ENCODE results near the gene ADAMTSL4. TPM values are rescaled to one million over a fixed set of nuclear protein-coding genes. Genes with fewer than 3 reads are reported as not detected.

ADAMTSL4 gene
- polyA plus RNA-seq (ENCODE audit: insufficient read depth in 1 of 5, insufficient read length in 5 of 5, low replicate concordance in 1 of 5): 10 to 100 TPM; 12.4 to 24.2 (median 20.6) TPM
- long read RNA-seq, donor 1, full-length matches to known transcripts: 1 of 1 reads
- long read RNA-seq, donor 1, partial matches to known transcripts: 0 of 1 reads
- long read RNA-seq, donor 1, other reads (novel, unspliced or antisense): 0 of 1 reads
- long read RNA-seq, donor 2, partial matches to known transcripts: 0 of 3 reads
- long read RNA-seq, donor 2, other reads (novel, unspliced or antisense): 0 of 3 reads
- long read RNA-seq, donor 3: 0 reads
- long read RNA-seq, donor 4, full-length matches to known transcripts: 2 of 2 reads
- long read RNA-seq, donor 4, partial matches to known transcripts: 0 of 2 reads
- long read RNA-seq, donor 4, other reads (novel, unspliced or antisense): 0 of 2 reads
- long read RNA-seq, donor 5, partial matches to known transcripts: 0 of 1 reads
- long read RNA-seq, donor 5, other reads (novel, unspliced or antisense): 0 of 1 reads
- long read RNA-seq, donor 6, full-length matches to known transcripts: 1 of 1 reads
- long read RNA-seq, donor 6, partial matches to known transcripts: 0 of 1 reads
- long read RNA-seq, donor 6, other reads (novel, unspliced or antisense): 0 of 1 reads
- long read RNA-seq, donor 7, full-length matches to known transcripts: 1 of 1 reads
- long read RNA-seq, donor 7, partial matches to known transcripts: 0 of 1 reads
- long read RNA-seq, donor 7, other reads (novel, unspliced or antisense): 0 of 1 reads
- long read RNA-seq, donor 8: 0 reads

GRCh38 chr1:150548632-150549495 is at the start of gene ADAMTSL4:
ADAMTSL4 (plus strand) TSS chr1:150549408; CDS start chr1:150552289, 2,881 bp downstream.
- DNase-seq: peak; percentile 68 to 76

- no peak for DNase-seq
Measured at GRCh38 chr1:150505431-150505830, 43.8 kb upstream of the ADAMTSL4 start.

GRCh38 chr1:150507912-150508864 is 41.0 kb upstream of the ADAMTSL4 start, which contains the start of gene ECM1:
ECM1 (plus strand) TSS chr1:150508109; CDS start chr1:150508210, 101 bp downstream.
- DNase-seq: no peak

GRCh38 chr1:150508982-150509381 is 40.2 kb upstream of the ADAMTSL4 start:
- no peak for DNase-seq

- no peak for DNase-seq
Measured at GRCh38 chr1:150511551-150511950, 37.7 kb upstream of the ADAMTSL4 start.

- no peak for DNase-seq
Measured at GRCh38 chr1:150511985-150512660, 37.1 kb upstream of the ADAMTSL4 start.

- no peak for DNase-seq
Measured at GRCh38 chr1:150512846-150513245, 36.4 kb upstream of the ADAMTSL4 start.

GRCh38 chr1:150513351-150513791 is 35.8 kb upstream of the ADAMTSL4 start:
- DNase-seq: no peak

- DNase-seq: no peak
Measured at GRCh38 chr1:150514260-150514659, 34.9 kb upstream of the ADAMTSL4 start.

GRCh38 chr1:150514913-150515327 is 34.3 kb upstream of the ADAMTSL4 start:
- DNase-seq: no peak

- DNase-seq: peak; percentile 94 to 95
Measured at GRCh38 chr1:150515328-150516049, 33.7 kb upstream of the ADAMTSL4 start, which contains the start of gene FALEC. FALEC (plus strand) TSS chr1:150515752.

GRCh38 chr1:150516050-150516591 is 33.1 kb upstream of the ADAMTSL4 start:
- DNase-seq: no peak

- no peak for DNase-seq
Measured at GRCh38 chr1:150516616-150517015, 32.6 kb upstream of the ADAMTSL4 start.

GRCh38 chr1:150521196-150521968 is 27.8 kb upstream of the ADAMTSL4 start:
- no peak for DNase-seq

- no peak for DNase-seq
Measured at GRCh38 chr1:150525348-150525747, 23.9 kb upstream of the ADAMTSL4 start.

GRCh38 chr1:150528196-150528595 is 21.0 kb upstream of the ADAMTSL4 start:
- DNase-seq: no peak

GRCh38 chr1:150529017-150529416 is 20.2 kb upstream of the ADAMTSL4 start:
- peak; percentile 49 to 51 for DNase-seq

All from right lung (tissue), 10 donors.